HCT116 (cell line): Measurements from ENCODE around the gene KRT28. TPM values are rescaled to one million over a fixed set of nuclear protein-coding genes. Genes with fewer than 3 reads are reported as not detected.

Experiments used
- ATAC-seq: fragments of 200-7000 bp; cut with Tn5 transposase; 2 replicates; pipeline ENCODE4 v1.9.1; 2020; ENCODE audit warnings: mild to moderate bottlenecking, moderate library complexity
- BruUV-seq: library from RNA; stranded (reverse); fragments of 400-500 nt; replicated peaks from 2 replicates; lab custom pipeline; 2021; lab: Mats Ljungman, UMichigan
- CTCF ChIA-PET: fragments of 300-600 bp; sonication (Branson Sonifier 250); formaldehyde crosslinking; loops from one replicate; lab custom pipeline; 2021; ENCODE audit warnings: antibody characterized with exemption; lab: Charles Lee
- POLR2A ChIA-PET: fragments of 300-600, 350-600 bp; sonication (Branson Sonifier 250); formaldehyde crosslinking; loops from one replicate; lab custom pipeline; 2021; ENCODE audit warnings: antibody characterized with exemption; lab: Charles Lee
- RAD21 ChIA-PET, 2 experiments: fragments of 300-600 bp; sonication (Branson Sonifier 250); formaldehyde crosslinking; loops; one replicate each; lab custom pipeline; 2023; ENCODE audit warnings: low total read pairs in 2 of 2; ENCODE audit not compliant: uncharacterized antibody in 2 of 2, unreplicated experiment in 2 of 2, low non-redundant PET in 1 of 2; lab: Charles Lee
- DNase-seq: peaks from one replicate; pipeline ENCODE4 v3.0.0-alpha.2; 2010; ENCODE audit warnings: low read depth, low spot score
- H2AFZ ChIP-seq: fragments of 200-600 bp; shearing (Covaris generic), sonication (generic); 2 replicates; pipeline ENCODE4 v1.6.1; 2017; ENCODE audit warnings: low read depth, mixed run types, mixed read lengths, antibody characterized with exemption, low read length; ENCODE audit not compliant: poor library complexity, severe bottlenecking
- H3K27ac ChIP-seq: 2 replicates; pipeline ENCODE4 v1.5.1; 2012; ENCODE audit warnings: low read depth, low read length
- H3K27me3 ChIP-seq: fragments of 200-600 bp; sonication (generic); 2 replicates; pipeline ENCODE4 v1.6.1; 2016; ENCODE audit warnings: mixed run types, low read length, mixed read lengths; ENCODE audit not compliant: insufficient read depth
- H3K36me3 ChIP-seq, 2 experiments: fragments of 200-500 bp in 1 of 2; fragments of 200-600 bp in 1 of 2; sonication (Bioruptor generic) in 1 of 2; sonication (generic) in 1 of 2; 2 replicates each; pipeline versions ENCODE4 v1.5.1 to v1.6.1; 2014 to 2016; ENCODE audit warnings: low read length in 2 of 2, inconsistent platforms in 1 of 2, mixed read lengths in 1 of 2, mixed run types in 1 of 2; ENCODE audit not compliant: insufficient read depth in 2 of 2, control insufficient read depth in 1 of 2
- H3K4me1 ChIP-seq, 2 experiments: fragments of 200-600 bp in 1 of 2; sonication (generic) in 1 of 2; 2 replicates each; pipeline versions ENCODE4 v1.5.1 to v1.6.1; 2012 to 2017; ENCODE audit warnings: low read length in 2 of 2, inconsistent platforms in 1 of 2, mild to moderate bottlenecking in 1 of 2, mixed read lengths in 1 of 2, mixed run types in 1 of 2, moderate library complexity in 1 of 2; ENCODE audit not compliant: insufficient read depth in 2 of 2, control insufficient read depth in 1 of 2
- H3K4me2 ChIP-seq: fragments of 200-600 bp; sonication (generic); 2 replicates; pipeline ENCODE4 v1.6.1; 2017; ENCODE audit warnings: mixed run types, low read length, mixed read lengths
- H3K4me3 ChIP-seq, 2 experiments: fragments of 200-600 bp in 1 of 2; sonication (generic) in 1 of 2; replicated peaks in 1 of 2; 2 replicates each; pipeline ENCODE4 v1.5.1; 2011 to 2016; ENCODE audit warnings: low read length in 2 of 2, control low read depth in 1 of 2, low read depth in 1 of 2, mild to moderate bottlenecking in 1 of 2, mixed read lengths in 1 of 2, mixed run types in 1 of 2
- H3K79me2 ChIP-seq: fragments of 200-600 bp; sonication (generic); 2 replicates; pipeline ENCODE4 v1.6.1; 2017; ENCODE audit warnings: mild to moderate bottlenecking, mixed run types, low read length, moderate library complexity, mixed read lengths; ENCODE audit not compliant: insufficient read depth
- H3K9ac ChIP-seq: fragments of 200-600 bp; sonication (generic); 2 replicates; pipeline ENCODE4 v1.6.1; 2016; ENCODE audit warnings: low read length, mixed read lengths
- H3K9me2 ChIP-seq: fragments of 200-600 bp; sonication (generic), shearing (Covaris generic); 2 replicates; pipeline ENCODE4 v1.6.1; 2017; ENCODE audit warnings: mixed run types, mild to moderate bottlenecking, moderate library complexity; ENCODE audit not compliant: insufficient read depth
- H3K9me3 ChIP-seq, 2 experiments: fragments of 200-500 bp in 1 of 2; fragments of 200-600 bp in 1 of 2; sonication (Bioruptor generic) in 1 of 2; sonication (generic) in 1 of 2; 2 replicates each; pipeline ENCODE4 v1.6.1; 2014 to 2017; ENCODE audit warnings: low read length in 2 of 2, mixed read lengths in 2 of 2, inconsistent platforms in 1 of 2, low read depth in 1 of 2, mild to moderate bottlenecking in 1 of 2, mixed run types in 1 of 2, moderate library complexity in 1 of 2; ENCODE audit not compliant: control insufficient read depth in 1 of 2, insufficient read depth in 1 of 2
- H4K20me1 ChIP-seq: fragments of 200-600 bp; sonication (generic), shearing (Covaris generic); 2 replicates; pipeline ENCODE4 v1.6.1; 2017; ENCODE audit warnings: mixed run types, mild to moderate bottlenecking, moderate library complexity; ENCODE audit not compliant: insufficient read depth
- EZH2 ChIP-seq: fragments of 200-600 bp; sonication (generic); IDR thresholded peaks from 2 replicates; pipeline ENCODE4 v1.6.1; 2017; ENCODE audit warnings: antibody characterized with exemption, mixed run types
- FOSL1 ChIP-seq: IDR thresholded peaks from 2 replicates; pipeline ENCODE4 v1.6.1; 2012; ENCODE audit warnings: low read depth
- POLR2A ChIP-seq: IDR thresholded peaks from 2 replicates; pipeline ENCODE4 v1.7.0; 2011; ENCODE audit warnings: borderline replicate concordance; ENCODE audit not compliant: insufficient read depth, insufficient read length; ENCODE audit errors: extremely low read depth
- SRF ChIP-seq: IDR thresholded peaks from 2 replicates; pipeline ENCODE4 v1.6.1; 2012; ENCODE audit warnings: low read depth
- TCF7L2 ChIP-seq: IDR thresholded peaks from 2 replicates; pipeline ENCODE4 v1.7.0; 2011; ENCODE audit warnings: borderline replicate concordance, inconsistent platforms; ENCODE audit not compliant: insufficient read depth, insufficient read length; ENCODE audit errors: extremely low read depth
- intact Hi-C: fragments of 100-400 bp; cut with micrococcal nuclease; formaldehyde crosslinking; loops from 2 replicates; pipeline ENCODE4 v1.10.0; 2022
- total RNA-seq: library from RNA; stranded (reverse); gene quantifications from one replicate; pipeline ENCODE4 v1.2.1, GENCODE V29; 2021; ENCODE audit not compliant: unreplicated experiment
- TF ChIP-seq, protein P1 (sequence below): IDR thresholded peaks from 2 replicates; pipeline ENCODE4 v1.6.1; 2011; ENCODE audit warnings: mild to moderate bottlenecking, low read length, moderate library complexity; ENCODE audit not compliant: insufficient replicate concordance; ENCODE audit errors: extremely low read depth
- TF ChIP-seq, protein P2 (sequence below): IDR thresholded peaks from 2 replicates; pipeline ENCODE4 v1.6.1; 2012; ENCODE audit warnings: low read depth

Gene KRT28
- total RNA-seq, 1 experiment from 2014 or later, result not detected

- BruUV-seq, result no TSS peak
These were observed 17.3 kb downstream of the KRT28 start, which contains the start of gene KRT27 for GRCh38 chr17:40782450-40782849. Gene KRT27, minus strand, starts transcription at chr17:40782550. Its CDS starts 57 bp downstream, at chr17:40782493.

More at GRCh38 chr17:40782450-40782849, 17.3 kb downstream of the KRT28 start, which contains the start of gene KRT27:
- H3K4me3 ChIP-seq, result no peak within 1 kb of the TSS
- H3K79me2 ChIP-seq, result no peaks in the 10 kb centered on the region
- DNase-seq (no peak), ATAC-seq (no peak)
- ChIA-PET CTCF (interaction anchor here (1.2 to 2.2 kb wide), 2 partner anchors 9 to 157 kb away, joined by 3 to 5 read pairs; no protein-coding TSS in a partner anchor), POLR2A (no interaction called here), RAD21 (no interaction called here)
- H3K9me2 ChIP-seq, result no peaks in the 10 kb centered on the region
- H3K36me3 ChIP-seq, result no peaks in the 10 kb centered on the region
- no peak within 1 kb of the TSS for H3K9ac ChIP-seq
- no peaks in the 10 kb centered on the region for H3K4me1 ChIP-seq
- no peak within 1 kb of the TSS for H2AFZ ChIP-seq
- no peak within 1 kb of the TSS for H3K27ac ChIP-seq
- intact Hi-C loops, result no loop called here
- H3K4me2 ChIP-seq, result no peak within 1 kb of the TSS
- TF ChIP-seq FOSL1, result no peak
- TF ChIP-seq, protein P1, sequence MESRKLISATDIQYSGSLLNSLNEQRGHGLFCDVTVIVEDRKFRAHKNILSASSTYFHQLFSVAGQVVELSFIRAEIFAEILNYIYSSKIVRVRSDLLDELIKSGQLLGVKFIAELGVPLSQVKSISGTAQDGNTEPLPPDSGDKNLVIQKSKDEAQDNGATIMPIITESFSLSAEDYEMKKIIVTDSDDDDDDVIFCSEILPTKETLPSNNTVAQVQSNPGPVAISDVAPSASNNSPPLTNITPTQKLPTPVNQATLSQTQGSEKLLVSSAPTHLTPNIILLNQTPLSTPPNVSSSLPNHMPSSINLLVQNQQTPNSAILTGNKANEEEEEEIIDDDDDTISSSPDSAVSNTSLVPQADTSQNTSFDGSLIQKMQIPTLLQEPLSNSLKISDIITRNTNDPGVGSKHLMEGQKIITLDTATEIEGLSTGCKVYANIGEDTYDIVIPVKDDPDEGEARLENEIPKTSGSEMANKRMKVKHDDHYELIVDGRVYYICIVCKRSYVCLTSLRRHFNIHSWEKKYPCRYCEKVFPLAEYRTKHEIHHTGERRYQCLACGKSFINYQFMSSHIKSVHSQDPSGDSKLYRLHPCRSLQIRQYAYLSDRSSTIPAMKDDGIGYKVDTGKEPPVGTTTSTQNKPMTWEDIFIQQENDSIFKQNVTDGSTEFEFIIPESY, result no peak
- TF ChIP-seq POLR2A, result no peak
- TF ChIP-seq, protein P2, sequence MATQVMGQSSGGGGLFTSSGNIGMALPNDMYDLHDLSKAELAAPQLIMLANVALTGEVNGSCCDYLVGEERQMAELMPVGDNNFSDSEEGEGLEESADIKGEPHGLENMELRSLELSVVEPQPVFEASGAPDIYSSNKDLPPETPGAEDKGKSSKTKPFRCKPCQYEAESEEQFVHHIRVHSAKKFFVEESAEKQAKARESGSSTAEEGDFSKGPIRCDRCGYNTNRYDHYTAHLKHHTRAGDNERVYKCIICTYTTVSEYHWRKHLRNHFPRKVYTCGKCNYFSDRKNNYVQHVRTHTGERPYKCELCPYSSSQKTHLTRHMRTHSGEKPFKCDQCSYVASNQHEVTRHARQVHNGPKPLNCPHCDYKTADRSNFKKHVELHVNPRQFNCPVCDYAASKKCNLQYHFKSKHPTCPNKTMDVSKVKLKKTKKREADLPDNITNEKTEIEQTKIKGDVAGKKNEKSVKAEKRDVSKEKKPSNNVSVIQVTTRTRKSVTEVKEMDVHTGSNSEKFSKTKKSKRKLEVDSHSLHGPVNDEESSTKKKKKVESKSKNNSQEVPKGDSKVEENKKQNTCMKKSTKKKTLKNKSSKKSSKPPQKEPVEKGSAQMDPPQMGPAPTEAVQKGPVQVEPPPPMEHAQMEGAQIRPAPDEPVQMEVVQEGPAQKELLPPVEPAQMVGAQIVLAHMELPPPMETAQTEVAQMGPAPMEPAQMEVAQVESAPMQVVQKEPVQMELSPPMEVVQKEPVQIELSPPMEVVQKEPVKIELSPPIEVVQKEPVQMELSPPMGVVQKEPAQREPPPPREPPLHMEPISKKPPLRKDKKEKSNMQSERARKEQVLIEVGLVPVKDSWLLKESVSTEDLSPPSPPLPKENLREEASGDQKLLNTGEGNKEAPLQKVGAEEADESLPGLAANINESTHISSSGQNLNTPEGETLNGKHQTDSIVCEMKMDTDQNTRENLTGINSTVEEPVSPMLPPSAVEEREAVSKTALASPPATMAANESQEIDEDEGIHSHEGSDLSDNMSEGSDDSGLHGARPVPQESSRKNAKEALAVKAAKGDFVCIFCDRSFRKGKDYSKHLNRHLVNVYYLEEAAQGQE, result no peak
- no peak for TF ChIP-seq TCF7L2
- TF ChIP-seq EZH2, result no peak
- no peak for TF ChIP-seq SRF
- H3K27me3 ChIP-seq, result no peaks in the 10 kb centered on the region
- no peaks in the 10 kb centered on the region for H3K9me3 ChIP-seq
- H4K20me1 ChIP-seq, result no peaks in the 10 kb centered on the region
